Measurements from ENCODE around the gene FBXO11.
"Not testable (repeated sequence)": the region's sequence is repeated elsewhere in the genome, so short reads cannot be mapped to it uniquely, and the experiment has no call there.

The FBXO11 gene

DNA sequence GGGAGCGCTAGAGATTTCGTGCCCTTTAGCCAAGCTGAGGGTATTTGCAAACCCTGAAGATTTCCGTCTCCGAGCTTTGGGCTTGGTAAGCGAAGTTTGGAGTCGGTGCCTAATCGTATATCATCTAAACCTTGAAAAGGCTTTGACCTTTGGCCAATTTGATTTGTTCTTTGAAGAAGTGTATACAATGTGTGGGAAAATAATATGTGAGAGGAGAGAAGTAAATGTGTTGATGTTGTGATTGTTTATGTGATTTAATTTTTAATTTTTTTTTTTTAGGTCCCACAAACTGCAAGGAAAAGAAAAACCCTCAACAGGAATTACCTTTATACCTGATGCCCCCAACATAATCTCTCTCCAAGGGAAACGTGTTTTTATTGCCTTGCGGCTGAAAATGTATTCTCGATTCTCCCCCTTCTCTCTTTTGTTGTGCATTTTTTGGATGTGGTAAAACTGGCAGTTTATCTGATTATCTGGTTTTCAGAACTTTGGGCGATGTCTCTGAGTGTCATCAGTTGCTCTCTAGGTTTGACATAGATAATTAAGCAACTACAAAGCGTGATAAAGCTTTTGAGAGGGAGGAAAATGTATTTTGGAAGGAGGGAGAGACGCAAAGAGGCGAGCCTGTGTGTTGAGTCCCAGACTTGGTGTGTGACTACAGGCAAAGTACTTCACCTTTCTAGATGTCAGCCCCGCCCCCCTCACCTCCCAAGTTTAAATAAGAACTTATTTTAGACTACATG lies 912 bp upstream of the FBXO11 start:
- in situ Hi-C loops (cut with HindIII; ENCODE audit: low pct_unique_long_range_greater_than_20kb, low sequenced_read_pairs) = no loop called here
- peak in 1 of 2 experiments; percentile 69 for DNase-seq (ENCODE audit: low read depth in 1 of 2, low spot score in 1 of 2)
- no peak for TF ChIP-seq JUND (IDR thresholded peaks at IDR 0.05; ENCODE audit: low read depth)

DNA sequence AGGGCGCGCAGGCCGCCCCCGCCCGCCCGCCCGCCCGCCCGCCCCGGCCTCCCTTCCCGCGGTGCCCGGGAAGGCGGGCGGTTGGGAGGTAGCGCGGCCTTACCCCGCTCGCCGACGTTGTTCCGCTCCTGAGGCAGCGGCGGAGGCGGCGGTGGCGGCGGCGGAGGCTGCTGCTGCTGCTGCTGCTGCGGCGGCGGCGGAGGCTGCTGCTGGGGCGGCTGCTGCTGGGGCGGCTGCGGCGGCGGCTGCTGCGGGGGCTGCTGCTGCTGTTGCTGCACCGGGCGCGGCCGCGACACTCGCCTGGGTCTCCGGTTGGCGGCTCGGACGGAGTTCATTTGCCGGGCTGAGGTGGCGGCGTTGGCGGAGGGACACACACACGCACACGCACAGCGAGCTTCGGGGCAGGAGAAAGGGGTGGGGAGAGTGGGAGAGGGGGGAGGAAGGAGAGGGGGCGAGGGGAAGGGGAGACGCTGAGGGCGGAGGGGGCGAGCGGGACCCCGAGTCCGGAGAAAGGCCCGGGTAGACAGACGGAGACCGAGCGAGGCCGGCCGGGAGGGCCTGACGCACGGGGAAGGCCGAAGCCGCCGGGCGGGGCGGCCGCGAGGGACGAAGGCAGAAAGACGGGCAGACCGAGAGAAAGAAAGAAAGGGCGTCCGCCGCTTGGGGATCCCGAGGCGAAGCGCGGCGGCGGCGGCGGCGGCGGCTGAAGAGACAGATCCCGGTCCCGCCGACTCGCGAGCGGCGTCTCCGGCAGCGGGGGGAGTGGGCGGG lies 727 bp downstream of the FBXO11 start:
- no peak for TF ChIP-seq JUND (IDR thresholded peaks at IDR 0.05; ENCODE audit: low read depth)
- in situ Hi-C loops (cut with HindIII; ENCODE audit: low pct_unique_long_range_greater_than_20kb, low sequenced_read_pairs) = no loop called here
- peak in 1 of 2 experiments; percentile 51 for DNase-seq (ENCODE audit: low read depth in 1 of 2, low spot score in 1 of 2)

DNA sequence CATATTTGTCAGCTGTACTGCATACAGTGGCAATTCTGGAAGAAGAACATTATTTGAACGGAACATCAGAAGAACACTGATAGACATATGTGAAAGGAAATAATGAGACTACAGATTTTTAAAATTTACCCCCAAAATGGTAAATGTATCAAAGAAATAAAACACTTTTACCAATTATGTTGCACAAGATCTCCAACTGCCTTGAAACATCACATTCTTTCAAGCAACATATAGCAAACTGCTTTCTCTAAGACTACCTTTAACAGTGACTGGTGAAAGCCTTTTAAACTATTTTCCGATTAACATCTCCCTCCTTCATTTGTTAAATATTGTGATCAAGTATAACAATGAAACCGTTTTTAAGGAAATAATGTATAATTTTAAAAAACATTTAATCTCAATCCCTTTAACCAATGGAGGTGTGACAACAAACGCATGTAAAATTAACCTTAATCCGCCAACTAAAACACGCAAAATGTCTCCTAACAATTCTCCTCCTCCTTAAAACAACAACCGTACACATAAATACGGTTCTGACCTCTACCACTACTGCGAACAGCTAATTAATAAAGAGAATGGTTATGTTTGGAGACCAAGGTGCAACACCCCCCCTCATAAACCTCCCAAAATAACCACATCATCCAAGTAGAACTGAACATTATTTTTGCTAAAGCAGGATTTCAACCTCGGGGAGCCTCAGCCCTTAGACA lies 2.4 kb downstream of the FBXO11 start:
- no peak for TF ChIP-seq JUND (IDR thresholded peaks at IDR 0.05; ENCODE audit: low read depth)
- DNase-seq (ENCODE audit: low read depth in 1 of 2, low spot score in 1 of 2) = no peak
- in situ Hi-C loops (cut with HindIII; ENCODE audit: low pct_unique_long_range_greater_than_20kb, low sequenced_read_pairs) = no loop called here

GRCh38 chr2:47901892-47902291 lies 4.4 kb downstream of the FBXO11 start:
- in situ Hi-C loops (cut with HindIII; ENCODE audit: low pct_unique_long_range_greater_than_20kb, low sequenced_read_pairs); DNase-seq (ENCODE audit: low read depth in 1 of 2, low spot score in 1 of 2): not testable (repeated sequence)

DNA sequence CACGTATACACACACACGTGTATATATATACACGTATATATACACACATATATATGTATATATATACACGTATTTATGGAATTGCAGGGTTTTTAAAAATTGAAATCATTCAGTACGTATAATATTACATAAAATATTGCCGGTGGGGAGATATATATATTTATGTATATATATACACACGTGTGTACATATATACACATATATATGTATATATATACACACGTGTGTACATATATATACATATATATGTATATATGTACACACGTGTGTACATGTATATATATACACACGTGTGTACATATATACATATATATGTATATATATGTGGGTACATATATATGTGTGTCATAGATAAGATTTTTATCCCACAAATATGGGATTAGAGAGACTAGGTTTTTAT lies 5.4 kb downstream of the FBXO11 start:
- TF ChIP-seq JUND (IDR thresholded peaks at IDR 0.05; ENCODE audit: low read depth) = no peak
- in situ Hi-C loops (cut with HindIII; ENCODE audit: low pct_unique_long_range_greater_than_20kb, low sequenced_read_pairs) = no loop called here
- DNase-seq (ENCODE audit: low read depth in 1 of 2, low spot score in 1 of 2) = no peak

DNA sequence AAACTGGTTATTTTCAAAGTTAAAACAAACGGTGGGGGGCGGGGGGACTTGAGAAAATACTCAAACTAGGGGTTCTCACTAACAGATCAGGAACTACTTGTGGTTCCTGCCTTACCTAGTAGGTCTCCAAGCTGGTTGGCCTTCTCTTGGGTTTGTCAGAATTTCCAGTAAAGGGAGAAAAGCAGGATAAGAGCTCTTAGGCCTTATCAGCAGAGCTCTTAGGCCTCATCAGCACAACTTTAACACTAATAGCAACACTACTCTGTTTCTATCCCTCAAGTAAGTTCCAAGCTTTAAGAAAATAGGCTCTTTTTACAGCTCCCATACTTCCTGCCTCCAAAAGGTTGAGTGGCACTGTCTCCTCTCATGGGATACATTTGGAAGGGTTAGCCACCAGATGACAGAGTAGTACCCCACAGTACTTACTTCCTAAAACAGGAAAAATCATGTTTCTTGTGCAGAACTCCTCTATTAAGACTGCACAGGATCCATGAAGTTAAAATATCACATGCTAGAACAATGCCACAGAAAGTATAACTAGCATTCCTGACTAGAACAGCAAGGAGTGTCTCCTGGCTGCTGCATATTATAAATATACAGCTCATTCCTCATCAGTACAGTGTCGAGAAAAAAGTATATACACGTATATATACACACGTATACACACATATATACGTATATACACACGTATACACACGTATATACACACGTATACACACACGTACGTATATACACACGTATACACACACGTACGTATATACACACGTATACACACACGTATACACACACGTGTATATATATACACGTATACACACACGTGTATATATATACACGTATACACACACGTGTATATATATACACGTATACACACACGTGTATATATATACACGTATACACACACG lies 6.1 kb downstream of the FBXO11 start:
- no peak for DNase-seq (ENCODE audit: low read depth in 1 of 2, low spot score in 1 of 2)
- in situ Hi-C loops (cut with HindIII; ENCODE audit: low pct_unique_long_range_greater_than_20kb, low sequenced_read_pairs) = no loop called here
- no peak for TF ChIP-seq JUND (IDR thresholded peaks at IDR 0.05; ENCODE audit: low read depth)

DNA sequence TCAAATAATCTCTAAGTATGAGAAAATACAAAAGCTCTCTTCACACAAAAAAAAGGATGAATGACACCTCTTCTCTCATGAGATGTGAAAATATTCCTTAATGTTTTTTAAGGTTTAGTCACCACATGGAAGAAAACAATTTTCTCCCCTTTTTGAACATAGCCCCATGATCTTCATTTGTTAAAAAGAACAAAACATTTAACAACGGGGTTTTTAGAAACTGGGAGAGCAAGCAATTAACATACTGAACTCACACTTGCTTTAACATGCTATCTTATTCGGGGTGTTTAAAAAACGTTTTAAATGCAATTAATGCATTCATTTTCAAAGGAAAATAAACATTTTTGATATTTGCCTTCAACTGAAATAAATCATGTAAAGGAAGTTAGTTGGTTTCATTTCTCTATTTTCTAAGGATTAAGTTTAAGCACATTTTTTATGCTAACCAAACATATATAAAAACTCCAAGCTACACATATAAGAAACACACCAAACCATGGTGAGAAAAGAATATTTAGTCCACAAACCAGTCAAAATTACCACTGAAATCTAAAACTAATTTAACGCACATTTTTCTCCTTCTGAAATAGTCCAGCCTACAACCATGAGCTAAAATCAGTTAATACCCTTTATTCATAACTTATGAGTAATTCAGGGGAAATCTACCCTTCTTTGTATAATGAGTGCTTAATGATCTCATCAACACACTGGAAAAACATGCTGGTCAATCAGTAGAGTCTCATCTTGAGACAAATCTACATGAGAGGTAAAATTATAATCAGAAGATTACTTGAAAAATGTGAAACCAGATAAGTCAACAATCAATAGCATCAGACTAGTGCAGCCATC lies 8.2 kb downstream of the FBXO11 start:
- no peak for TF ChIP-seq JUND (IDR thresholded peaks at IDR 0.05; ENCODE audit: low read depth)
- DNase-seq (ENCODE audit: low read depth in 1 of 2, low spot score in 1 of 2) = no peak
- in situ Hi-C loops (cut with HindIII; ENCODE audit: low pct_unique_long_range_greater_than_20kb, low sequenced_read_pairs) = no loop called here

- in situ Hi-C loops (cut with HindIII; ENCODE audit: low pct_unique_long_range_greater_than_20kb, low sequenced_read_pairs); DNase-seq (ENCODE audit: low read depth in 1 of 2, low spot score in 1 of 2): not testable (repeated sequence)
Measured at GRCh38 chr2:47897191-47897882, 9.0 kb downstream of the FBXO11 start.

- no peak for DNase-seq (ENCODE audit: low read depth in 1 of 2, low spot score in 1 of 2)
- no peak for TF ChIP-seq JUND (IDR thresholded peaks at IDR 0.05; ENCODE audit: low read depth)
- in situ Hi-C loops (cut with HindIII; ENCODE audit: low pct_unique_long_range_greater_than_20kb, low sequenced_read_pairs) = no loop called here
Measured at GRCh38 chr2:47896450-47896968, 9.8 kb downstream of the FBXO11 start.

DNA sequence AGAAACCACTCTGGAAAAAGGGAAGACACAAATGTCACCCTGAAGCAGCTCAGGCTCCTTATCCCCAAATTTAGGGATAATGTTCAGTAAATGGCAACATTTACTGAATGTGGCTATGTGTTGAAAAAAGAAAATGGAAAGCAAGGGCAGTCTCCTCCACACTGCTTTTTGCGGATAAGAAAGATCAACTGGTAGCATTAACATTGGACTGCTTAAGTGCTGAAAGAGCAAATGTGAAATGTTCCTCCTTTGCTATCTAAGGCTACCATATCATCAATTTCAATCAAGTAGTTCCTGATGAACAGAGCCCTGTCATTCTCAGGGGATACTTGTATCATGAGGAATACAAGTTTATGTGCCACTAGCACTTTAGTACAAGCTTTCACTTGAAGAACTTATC lies 12.5 kb downstream of the FBXO11 start:
- DNase-seq (ENCODE audit: low read depth in 1 of 2, low spot score in 1 of 2) = no peak
- in situ Hi-C loops (cut with HindIII; ENCODE audit: low pct_unique_long_range_greater_than_20kb, low sequenced_read_pairs) = no loop called here
- no peak for TF ChIP-seq JUND (IDR thresholded peaks at IDR 0.05; ENCODE audit: low read depth)

GRCh38 chr2:47892338-47892730 lies 14.0 kb downstream of the FBXO11 start:
- in situ Hi-C loops (cut with HindIII; ENCODE audit: low pct_unique_long_range_greater_than_20kb, low sequenced_read_pairs) = no loop called here

More at GRCh38 chr2:47892338-47892730, 14.0 kb downstream of the FBXO11 start:
- TF ChIP-seq JUND (IDR thresholded peaks at IDR 0.05; ENCODE audit: low read depth) = no peak
- DNase-seq (ENCODE audit: low read depth in 1 of 2, low spot score in 1 of 2) = no peak
